Measurements from ENCODE around the gene ZNF81. TPM values are rescaled to one million over a fixed set of nuclear protein-coding genes. Genes with fewer than 3 reads are reported as not detected.
"Not testable (repeated sequence)": the region's sequence is repeated elsewhere in the genome, so short reads cannot be mapped to it uniquely, and the experiment has no call there.

The ZNF81 gene
- total RNA-seq, 1 donor from 2014 or later, result 10.3 TPM

- intact Hi-C loops (cut with DNase I), result no loop called here
- TF ChIP-seq CTCF (IDR thresholded peaks at IDR 0.05), result no peak
- no peak for ATAC-seq
Observed at GRCh38 chrX:47918274-47918673, 81.6 kb downstream of the ZNF81 start.

GRCh38 chrX:47927212-47927611 lies 90.5 kb downstream of the ZNF81 start:
- DNase-seq (no peak), ATAC-seq (no peak)
- no peaks in the 10 kb centered on the region for H3K9me3 ChIP-seq
- no peak overlapping the region for H3K27ac ChIP-seq
- H3K4me1 ChIP-seq, result no peaks in the 10 kb centered on the region
- H3K36me3 ChIP-seq, result no peaks in the 10 kb centered on the region
- H3K27me3 ChIP-seq (ENCODE audit: low read depth), result no peaks in the 10 kb centered on the region
- intact Hi-C loops (cut with DNase I), result no loop called here
- no peak overlapping the region for H3K4me3 ChIP-seq
- TF ChIP-seq CTCF (IDR thresholded peaks at IDR 0.05), result no peak

More at GRCh38 chrX:47918274-47918673, 81.6 kb downstream of the ZNF81 start:
- Histone ChIP-seq H3K4me1 (no peaks in the 10 kb centered on the region), H3K36me3 (peaks cover 4% of the 10 kb centered on the region), H3K27ac (no peak overlapping the region), H3K9me3 (peaks cover 31% of the 10 kb centered on the region), H3K27me3 (ENCODE audit: low read depth) (no peaks in the 10 kb centered on the region), H3K4me3 (no peak overlapping the region)
- no peak for DNase-seq

GRCh38 chrX:47931970-47932369 lies 95.3 kb downstream of the ZNF81 start:
- H3K4me1 ChIP-seq; H3K36me3 ChIP-seq; H3K27me3 ChIP-seq (ENCODE audit: low read depth); H3K4me3 ChIP-seq; intact Hi-C loops (cut with DNase I); DNase-seq; ATAC-seq; H3K27ac ChIP-seq; H3K9me3 ChIP-seq: not testable (repeated sequence)

- H3K4me3 ChIP-seq, result no peak overlapping the region
- TF ChIP-seq CTCF (IDR thresholded peaks at IDR 0.05), result no peak
- H3K36me3 ChIP-seq, result no peaks in the 10 kb centered on the region
- intact Hi-C loops (cut with DNase I), result no loop called here
- no peak overlapping the region for H3K27ac ChIP-seq
- DNase-seq (no peak), ATAC-seq (no peak)
- no peaks in the 10 kb centered on the region for H3K4me1 ChIP-seq
- H3K27me3 ChIP-seq (ENCODE audit: low read depth), result no peaks in the 10 kb centered on the region
- no peaks in the 10 kb centered on the region for H3K9me3 ChIP-seq
Observed at GRCh38 chrX:47933946-47934345, 97.2 kb downstream of the ZNF81 start.

GRCh38 chrX:47936224-47936939 lies 99.7 kb downstream of the ZNF81 start:
- no peak for DNase-seq
- no peaks in the 10 kb centered on the region for H3K27me3 ChIP-seq (ENCODE audit: low read depth)

More at GRCh38 chrX:47936224-47936939, 99.7 kb downstream of the ZNF81 start:
- H3K27ac ChIP-seq, result no peak overlapping the region
- no peak overlapping the region for H3K4me3 ChIP-seq
- no peaks in the 10 kb centered on the region for H3K4me1 ChIP-seq
- no peak for ATAC-seq
- intact Hi-C loops (cut with DNase I), result no loop called here
- no peaks in the 10 kb centered on the region for H3K36me3 ChIP-seq
- TF ChIP-seq CTCF (IDR thresholded peaks at IDR 0.05), result no peak
- H3K9me3 ChIP-seq, result no peaks in the 10 kb centered on the region
